Fibroblast of villous mesenchyme (primary cell): ENCODE data around the gene SEPTIN6. TPM values are rescaled to one million over a fixed set of nuclear protein-coding genes. Genes with fewer than 3 reads are reported as not detected.

Experiments used
- DNase-seq: peaks from one replicate; pipeline ENCODE4 v3.0.0-alpha.2; 2010; ENCODE audit warnings: low read depth
- H3K4me3 ChIP-seq: 2 replicates; pipeline ENCODE4 v1.5.1; 2011; ENCODE audit warnings: low read depth, mild to moderate bottlenecking, low read length
- CTCF ChIP-seq: IDR thresholded peaks from 2 replicates; pipeline ENCODE4 v1.5.1; 2012; ENCODE audit warnings: low read depth, mild to moderate bottlenecking, low read length; ENCODE audit not compliant: insufficient read depth
- total RNA-seq: library from RNA; depleted of rRNA; stranded (reverse); fragments of >200 nt; gene quantifications from 2 replicates; pipeline ENCODE4 v1.2.3, GENCODE V29; 2012

The SEPTIN6 gene
- total RNA-seq, 1 donor: 17.7 TPM

DNA sequence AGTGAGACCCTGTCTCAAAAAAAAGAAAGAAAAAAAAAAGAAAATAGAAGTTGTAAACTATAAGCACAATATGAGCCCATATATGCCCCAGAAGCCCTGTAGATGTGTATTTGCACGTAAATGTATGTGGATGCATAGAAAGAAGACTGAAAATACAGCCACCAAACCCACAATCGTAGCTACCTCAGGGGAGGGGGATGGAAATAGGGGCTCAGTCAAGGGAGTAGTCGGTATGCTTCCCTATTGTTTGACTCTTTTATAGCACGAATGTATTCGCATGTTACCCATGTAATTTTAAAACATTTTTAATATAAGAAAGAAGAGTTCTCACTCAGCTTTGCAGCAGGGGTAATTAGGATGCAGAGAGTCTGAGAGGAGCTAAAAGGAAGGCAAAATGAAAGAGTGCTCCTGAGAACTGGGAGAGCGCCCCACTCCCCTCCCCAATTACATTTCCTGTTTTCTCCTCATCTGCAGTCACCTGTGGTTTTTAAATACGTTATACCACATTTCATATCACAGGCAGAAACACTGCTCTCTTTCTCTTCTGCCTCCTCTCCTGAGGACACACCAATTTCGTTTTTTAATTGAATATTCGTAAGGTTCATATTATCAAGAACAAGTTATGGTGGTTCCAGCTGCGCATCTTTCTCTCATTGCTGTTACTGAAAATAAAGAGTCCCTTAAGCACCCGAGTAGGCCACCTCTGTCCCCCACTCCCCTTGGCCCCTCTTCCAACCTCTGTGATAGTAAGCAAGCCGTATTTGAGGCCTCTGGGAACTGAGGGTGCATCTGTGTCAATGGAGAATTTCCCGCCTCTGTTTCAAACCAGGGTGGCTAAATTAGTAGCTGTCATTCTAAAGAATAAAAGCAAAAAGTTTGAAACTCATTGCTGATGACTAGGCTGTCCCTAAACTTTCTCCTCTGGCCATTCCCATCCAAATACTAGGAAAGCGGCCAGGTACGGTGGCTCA is 10.7 kb downstream of the SEPTIN6 start:
- no peak overlapping the region for H3K4me3 ChIP-seq
- DNase-seq: no peak
- TF ChIP-seq CTCF: no peak

- no peak overlapping the region for H3K4me3 ChIP-seq
- no peak for DNase-seq
- no peak for TF ChIP-seq CTCF
Observed at GRCh38 chrX:119677654-119677981, 15.3 kb downstream of the SEPTIN6 start.

DNA sequence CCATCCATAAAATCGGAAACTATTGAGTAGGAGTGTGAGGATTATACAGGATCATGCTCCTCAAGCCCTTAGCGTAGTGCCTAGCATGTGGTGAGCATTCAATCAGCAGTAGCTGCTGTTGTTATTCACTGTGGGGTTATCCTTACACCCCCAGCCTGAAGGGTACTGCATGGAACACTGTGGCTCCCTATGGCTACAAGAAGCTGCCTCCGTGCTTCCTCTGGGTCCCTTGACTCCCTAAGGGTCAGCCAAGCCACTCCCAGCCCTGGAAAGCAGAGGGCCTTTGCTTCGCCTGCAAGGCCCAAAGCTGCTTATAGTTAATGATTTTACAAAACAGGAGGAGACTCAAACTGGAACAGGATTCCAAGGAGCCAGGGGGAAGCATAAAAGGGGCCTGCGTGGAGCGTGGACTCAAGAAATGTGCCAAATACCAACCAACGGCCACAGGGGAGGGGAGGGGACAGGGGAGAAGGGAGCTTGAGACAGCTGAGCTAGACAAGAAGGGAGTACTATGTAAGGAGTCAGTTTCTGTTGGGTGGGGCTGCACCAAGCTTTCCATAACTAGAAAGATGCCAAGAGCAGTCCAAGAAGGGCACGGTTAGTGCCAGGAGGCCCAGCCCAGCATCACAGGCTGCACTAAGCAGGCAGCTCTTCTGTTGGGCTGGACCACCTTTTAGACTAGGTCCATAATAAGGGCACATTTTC is 15.9 kb downstream of the SEPTIN6 start:
- no peak for DNase-seq
- H3K4me3 ChIP-seq: no peak overlapping the region
- no peak for TF ChIP-seq CTCF

DNA sequence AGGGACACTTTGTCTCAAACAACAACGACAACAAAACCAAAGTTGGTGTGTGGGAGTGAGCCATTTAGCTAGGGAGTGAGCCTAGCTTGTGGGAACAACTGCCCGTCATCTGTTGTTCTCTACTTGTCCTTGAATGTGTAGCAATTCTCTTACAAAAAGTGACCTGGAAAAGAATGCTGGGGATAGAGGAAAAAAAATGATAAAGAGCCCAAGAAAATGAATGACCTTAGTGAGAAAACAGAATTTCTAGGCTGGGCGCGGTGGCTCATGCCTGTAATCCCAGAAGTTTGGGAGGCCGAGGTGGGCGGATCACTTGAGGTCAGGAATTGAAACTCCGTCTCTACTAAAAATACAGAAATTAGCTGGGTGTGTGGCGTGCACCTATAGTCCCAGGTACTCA is 19.6 kb downstream of the SEPTIN6 start:
- TF ChIP-seq CTCF: no peak
- no peak for DNase-seq
- H3K4me3 ChIP-seq: no peak overlapping the region

GRCh38 chrX:119672426-119672825 is 20.5 kb downstream of the SEPTIN6 start:
- H3K4me3 ChIP-seq: no peak overlapping the region
- no peak for TF ChIP-seq CTCF
- peak; percentile 8 for DNase-seq

DNA sequence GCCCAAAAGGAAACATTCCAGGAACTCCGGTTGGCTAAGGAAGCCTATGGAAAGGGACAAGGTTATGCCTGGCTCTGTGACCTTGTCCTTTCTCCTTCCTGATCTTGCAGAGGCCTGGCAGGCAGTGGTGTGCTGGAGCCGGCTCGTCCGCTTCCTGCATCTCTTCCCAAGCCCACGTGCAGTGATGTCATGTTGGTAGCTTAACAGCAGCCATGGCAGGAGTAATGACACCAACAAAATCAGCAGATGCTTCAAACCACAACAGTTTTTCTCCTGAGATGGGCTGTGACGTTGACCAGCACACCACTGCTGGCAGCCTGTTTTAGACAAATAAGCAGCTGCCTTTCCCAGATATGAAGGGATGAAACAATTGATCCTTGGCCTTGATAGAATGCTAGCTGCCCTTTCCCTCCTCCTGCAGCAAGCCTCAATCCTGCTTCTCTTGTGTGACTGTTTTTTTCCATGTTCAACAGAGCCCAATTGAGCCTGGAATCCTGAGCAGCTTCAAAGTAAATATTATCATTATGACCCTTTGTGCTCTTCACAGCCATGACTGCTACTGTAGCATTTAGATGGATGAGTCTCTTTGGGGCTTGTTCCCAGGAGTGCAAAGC is 23.4 kb downstream of the SEPTIN6 start:
- peak; percentile 76 for DNase-seq
- TF ChIP-seq CTCF: no peak
- H3K4me3 ChIP-seq: no peak overlapping the region
